Endothelial cell of umbilical vein (primary cell): ENCODE data around the gene RFX6. TPM values are rescaled to one million over a fixed set of nuclear protein-coding genes. Genes with fewer than 3 reads are reported as not detected.
A peak's percentile ranks its signal among the peaks of the same experiment; 100 is the strongest.

ENCODE experiments used
- Bru-seq: library from RNA; stranded (reverse); fragments of 400-500 nt; gene quantifications from one replicate; lab custom pipeline; 2021; lab: Mats Ljungman, UMichigan
- BruChase-seq, 2 experiments: library from RNA; stranded (reverse); fragments of 400-500 nt; gene quantifications; one replicate each; lab custom pipeline; 2021; lab: Mats Ljungman, UMichigan
- BruUV-seq: library from RNA; stranded (reverse); fragments of 400-500 nt; replicated peaks from 2 replicates; lab custom pipeline; 2021; lab: Mats Ljungman, UMichigan
- CTCF ChIA-PET: fragments of 300-600, 350-600 bp; sonication (Branson Sonifier 250); formaldehyde crosslinking; loops from one replicate; lab custom pipeline; 2021; ENCODE audit warnings: antibody characterized with exemption, inconsistent platforms; lab: Charles Lee
- POLR2A ChIA-PET: fragments of 300-600, 350-600 bp; sonication (Branson Sonifier 250); formaldehyde crosslinking; loops from one replicate; lab custom pipeline; 2021; ENCODE audit warnings: antibody characterized with exemption, inconsistent platforms; lab: Charles Lee
- DNase-seq: peaks from one replicate; pipeline ENCODE4 v3.0.0-alpha.2; 2011; ENCODE audit warnings: low read depth, low spot score
- FAIRE-seq: peaks from 2 replicates; lab custom pipeline; 2011; peaks lifted over from hg19 to GRCh38; lab: Jason Lieb, UNC
- H2AFZ ChIP-seq: 2 replicates; pipeline ENCODE4 v1.6.0; 2012; ENCODE audit warnings: low read depth, low read length, control low read depth, inconsistent platforms
- H3K27ac ChIP-seq: 2 replicates; pipeline ENCODE4 v1.5.1; 2011; ENCODE audit warnings: low read depth, mild to moderate bottlenecking, control low read depth, low read length, moderate library complexity; ENCODE audit not compliant: insufficient read depth
- H3K27me3 ChIP-seq, 2 experiments: 2 replicates each; pipeline versions ENCODE4 v1.6.0 to v1.6.1; 2011; ENCODE audit warnings: low read length in 2 of 2, mixed read lengths in 1 of 2; ENCODE audit not compliant: control insufficient read depth in 2 of 2, insufficient read depth in 2 of 2
- H3K36me3 ChIP-seq, 2 experiments: 2 replicates in 1 of 2; 3 replicates in 1 of 2; pipeline ENCODE4 v1.5.1; 2011; ENCODE audit warnings: low read length in 2 of 2, mild to moderate bottlenecking in 1 of 2, moderate library complexity in 1 of 2; ENCODE audit not compliant: control insufficient read depth in 2 of 2, insufficient read depth in 2 of 2; ENCODE audit errors: extremely low read depth in 1 of 2
- H3K4me1 ChIP-seq: 3 replicates; pipeline ENCODE4 v1.5.1; 2011; ENCODE audit warnings: mild to moderate bottlenecking, low read length; ENCODE audit not compliant: control insufficient read depth, insufficient read depth; ENCODE audit errors: extremely low read depth
- H3K4me2 ChIP-seq: 2 replicates; pipeline ENCODE4 v1.6.1; 2011; ENCODE audit warnings: low read length, control low read depth, mixed read lengths; ENCODE audit not compliant: insufficient read depth
- H3K4me3 ChIP-seq, 3 experiments: fragments of 200-600 bp in 1 of 3; sonication (generic), shearing (Covaris generic) in 1 of 3; replicated peaks in 1 of 3; 2 replicates each; pipeline ENCODE4 v1.5.1; 2011 to 2016; ENCODE audit warnings: control low read depth in 3 of 3, low read length in 3 of 3, mild to moderate bottlenecking in 2 of 3, inconsistent platforms in 1 of 3, low read depth in 1 of 3, moderate library complexity in 1 of 3; ENCODE audit not compliant: insufficient read depth in 1 of 3
- H3K79me2 ChIP-seq: 2 replicates; pipeline ENCODE4 v1.6.0; 2012; ENCODE audit warnings: low read length, inconsistent platforms; ENCODE audit not compliant: control insufficient read depth, insufficient read depth
- H3K9ac ChIP-seq: replicated peaks from 2 replicates; pipeline ENCODE3; 2011; ENCODE audit warnings: low read length, control low read depth; ENCODE audit not compliant: insufficient read depth; ENCODE audit errors: extremely low read depth
- H3K9me1 ChIP-seq: replicated peaks from 3 replicates; pipeline ENCODE4 v1.6.0; 2011; ENCODE audit warnings: mild to moderate bottlenecking, low read length; ENCODE audit not compliant: control insufficient read depth, insufficient read depth; ENCODE audit errors: extremely low read depth
- H3K9me3 ChIP-seq: replicated peaks from 2 replicates; pipeline ENCODE4 v1.5.1; 2012; ENCODE audit warnings: low read length, inconsistent platforms; ENCODE audit not compliant: control insufficient read depth, insufficient read depth
- H4K20me1 ChIP-seq: replicated peaks from 2 replicates; pipeline ENCODE3; 2011; ENCODE audit warnings: mild to moderate bottlenecking, low read length; ENCODE audit not compliant: control insufficient read depth, insufficient read depth; ENCODE audit errors: extremely low read depth
- EZH2 ChIP-seq: IDR thresholded peaks from 2 replicates; pipeline ENCODE4 v1.6.1; 2012; ENCODE audit warnings: borderline replicate concordance, low read depth, mild to moderate bottlenecking, moderate library complexity, low read length, inconsistent platforms; ENCODE audit not compliant: severe bottlenecking
- MYC ChIP-seq: IDR thresholded peaks from one replicate; pipeline ENCODE4 v1.6.1; 2011; ENCODE audit warnings: mild to moderate bottlenecking, low read depth, low read length
- dilution Hi-C: fragments of 300-500 bp; cut with MboI; formaldehyde crosslinking; loops from one replicate; pipeline ENCODE4 v1.15.0; 2019; ENCODE audit warnings: low sequenced_read_pairs; ENCODE audit not compliant: extremely low pct_ligation_motif_present
- intact Hi-C: fragments of 100-400 bp; cut with micrococcal nuclease; formaldehyde crosslinking; loops from one replicate; pipeline ENCODE4 v1.10.0; 2022
- long read RNA-seq: library from polyadenylated mRNA; stranded (forward); transcript quantifications from one replicate; pipeline ENCODE4 v2.0.0, GENCODE V29; 2021
- polyA minus RNA-seq, 3 experiments: library from RNA; depleted of rRNA, polyadenylated mRNA; stranded (reverse); fragments of >200 nt; gene quantifications; 1 replicate in 1 of 3; 2 replicates in 2 of 3; pipeline ENCODE4 v1.2.3, GENCODE V29; 2011
- polyA plus RNA-seq, 4 experiments: library from polyadenylated mRNA; depleted of rRNA in 3 of 4; stranded (reverse) in 3 of 4; unstranded in 1 of 4; fragments of >200 nt; gene quantifications; 2 replicates each; pipeline versions ENCODE4 v1.2.1 to v1.2.3, GENCODE V29; 2011 to 2012; ENCODE audit warnings: missing spikeins in 1 of 4
- total RNA-seq: library from RNA; stranded (reverse); gene quantifications from 2 replicates; pipeline ENCODE4 v1.2.3, GENCODE V29; 2021

The RFX6 gene, protein sequence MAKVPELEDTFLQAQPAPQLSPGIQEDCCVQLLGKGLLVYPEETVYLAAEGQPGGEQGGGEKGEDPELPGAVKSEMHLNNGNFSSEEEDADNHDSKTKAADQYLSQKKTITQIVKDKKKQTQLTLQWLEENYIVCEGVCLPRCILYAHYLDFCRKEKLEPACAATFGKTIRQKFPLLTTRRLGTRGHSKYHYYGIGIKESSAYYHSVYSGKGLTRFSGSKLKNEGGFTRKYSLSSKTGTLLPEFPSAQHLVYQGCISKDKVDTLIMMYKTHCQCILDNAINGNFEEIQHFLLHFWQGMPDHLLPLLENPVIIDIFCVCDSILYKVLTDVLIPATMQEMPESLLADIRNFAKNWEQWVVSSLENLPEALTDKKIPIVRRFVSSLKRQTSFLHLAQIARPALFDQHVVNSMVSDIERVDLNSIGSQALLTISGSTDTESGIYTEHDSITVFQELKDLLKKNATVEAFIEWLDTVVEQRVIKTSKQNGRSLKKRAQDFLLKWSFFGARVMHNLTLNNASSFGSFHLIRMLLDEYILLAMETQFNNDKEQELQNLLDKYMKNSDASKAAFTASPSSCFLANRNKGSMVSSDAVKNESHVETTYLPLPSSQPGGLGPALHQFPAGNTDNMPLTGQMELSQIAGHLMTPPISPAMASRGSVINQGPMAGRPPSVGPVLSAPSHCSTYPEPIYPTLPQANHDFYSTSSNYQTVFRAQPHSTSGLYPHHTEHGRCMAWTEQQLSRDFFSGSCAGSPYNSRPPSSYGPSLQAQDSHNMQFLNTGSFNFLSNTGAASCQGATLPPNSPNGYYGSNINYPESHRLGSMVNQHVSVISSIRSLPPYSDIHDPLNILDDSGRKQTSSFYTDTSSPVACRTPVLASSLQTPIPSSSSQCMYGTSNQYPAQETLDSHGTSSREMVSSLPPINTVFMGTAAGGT
- total RNA-seq (not detected in 2 replicates), polyA plus RNA-seq (not detected in 2 replicates), polyA minus RNA-seq (not detected in 2 replicates), Bru-seq, nascent RNA (not detected), BruChase-seq, experiment 1, labeled RNA remaining after a 6-hour chase (percentile 4 among the genes with signal in this experiment), BruChase-seq, experiment 2, labeled RNA remaining after a 2-hour chase (percentile 4 among the genes with signal in this experiment)
- not detected in 2 replicates for polyA plus RNA-seq (2011; cell fraction: cytosol; rRNA removed)
- polyA plus RNA-seq (2011; cell fraction: nucleus; rRNA removed): not detected in 2 replicates
- polyA plus RNA-seq (2012): not detected in 2 replicates
- polyA minus RNA-seq (2011; cell fraction: cytosol; rRNA and poly(A)+ RNA removed): not detected
- polyA minus RNA-seq (2011; cell fraction: nucleus; rRNA and poly(A)+ RNA removed): not detected in 2 replicates
- long read RNA-seq: 0 reads

DNA sequence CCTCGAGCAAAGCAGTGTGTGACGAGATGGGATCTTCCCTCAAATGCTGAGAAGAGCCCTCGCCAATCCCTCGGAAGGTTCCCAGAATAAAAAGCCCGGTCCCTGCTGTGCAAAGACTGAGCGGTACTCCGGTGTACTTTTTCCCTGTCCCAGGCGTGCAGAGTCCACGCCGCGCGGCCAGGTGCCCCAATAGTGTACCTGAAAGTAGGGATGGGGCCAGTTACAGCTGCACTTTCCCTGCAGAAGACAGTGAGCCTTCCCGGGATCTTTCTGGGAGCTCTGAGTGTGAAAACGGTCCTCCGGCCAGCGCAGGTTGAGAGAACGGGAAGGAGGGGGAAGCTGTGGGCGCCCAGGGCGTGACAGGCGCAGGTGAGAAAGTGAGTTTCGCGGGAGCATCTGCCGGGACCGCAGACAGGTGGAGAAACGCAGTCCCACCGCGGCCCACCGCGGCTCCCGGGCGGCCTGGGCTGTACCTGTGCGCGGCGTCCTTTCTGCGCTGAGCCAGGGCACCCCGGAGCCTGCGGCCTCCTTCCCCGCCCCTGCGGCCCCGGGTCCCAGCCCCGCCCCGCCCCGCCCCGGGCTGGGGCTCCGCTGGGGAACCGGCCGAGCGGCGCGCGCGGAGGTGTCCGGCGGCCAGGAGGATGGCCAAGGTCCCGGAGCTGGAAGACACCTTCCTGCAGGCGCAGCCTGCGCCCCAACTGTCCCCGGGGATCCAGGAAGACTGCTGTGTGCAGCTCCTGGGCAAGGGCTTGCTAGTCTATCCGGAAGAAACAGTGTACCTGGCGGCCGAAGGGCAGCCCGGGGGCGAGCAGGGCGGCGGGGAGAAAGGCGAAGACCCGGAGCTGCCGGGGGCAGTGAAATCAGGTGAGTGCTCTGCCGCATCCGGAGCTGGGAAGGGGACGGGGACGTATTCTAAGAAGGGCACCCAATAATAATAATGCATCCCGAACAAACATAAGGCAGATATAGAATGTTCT is at the start of gene RFX6:
RFX6 (plus strand) TSS at position 608 of the 977 bp plus-strand sequence; CDS start at position 642, 34 bp downstream.
- TF ChIP-seq EZH2 (peak; percentile 74), MYC (no peak)
- Histone ChIP-seq H3K4me2 (no peak within 1 kb of the TSS), H2AFZ (no peak within 1 kb of the TSS), H3K9ac (no peak within 1 kb of the TSS), H3K9me1 (no peaks in the 10 kb centered on the region), H3K27me3 (peaks cover 27 to 53% of the 10 kb centered on the region in 2 experiments), H3K4me3 (no peak within 1 kb of the TSS), H3K27ac (no peak within 1 kb of the TSS), H3K79me2 (no peaks in the 10 kb centered on the region), H4K20me1 (no peaks in the 10 kb centered on the region), H3K4me1 (no peaks in the 10 kb centered on the region), H3K9me3 (no peaks in the 10 kb centered on the region), H3K36me3 (no peaks in the 10 kb centered on the region)
- no peak for FAIRE-seq
- ChIA-PET CTCF (no interaction called here), POLR2A (no interaction called here)
- BruUV-seq: no TSS peak
- no peak for DNase-seq
- dilution Hi-C loops: no loop called here
- intact Hi-C loops: no loop called here
